HG02943 (cell line): ENCODE data around the gene MAGEB17.
"Not testable (repeated sequence)": the region's sequence is repeated elsewhere in the genome, so short reads cannot be mapped to it uniquely, and the experiment has no call there.

Source experiments
- ATAC-seq: cut with Tn5 transposase; IDR thresholded peaks from one replicate; pipeline ENCODE4 v1.9.1; 2021; ENCODE audit warnings: mild to moderate bottlenecking, low read depth, moderate library complexity; ENCODE audit not compliant: unreplicated experiment

Gene MAGEB17

DNA sequence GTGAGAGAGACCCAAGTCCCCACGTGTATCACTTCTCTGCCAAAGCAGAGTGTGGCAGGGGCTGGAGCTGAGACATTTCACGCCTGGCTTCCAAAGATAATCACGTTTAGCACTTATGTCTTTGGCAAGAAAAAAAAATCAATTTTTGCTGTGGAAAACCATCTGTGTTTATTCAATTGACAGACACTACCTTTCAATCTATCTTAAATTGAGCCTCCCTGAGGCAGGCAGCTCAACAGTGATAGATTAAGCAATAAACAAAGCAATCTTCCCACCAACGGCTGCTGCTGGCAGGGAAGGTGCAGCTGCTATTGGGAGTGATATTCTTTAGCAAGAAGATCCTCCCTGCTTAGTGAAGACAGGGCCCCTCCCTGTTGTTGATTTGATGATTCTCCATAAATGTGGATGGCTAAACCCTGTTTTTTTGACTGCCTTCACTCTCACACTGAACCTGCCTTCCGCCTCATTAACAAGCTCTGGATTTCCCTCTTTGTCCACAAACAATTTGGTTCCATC, 11.6 kb upstream of the MAGEB17 start:
- no peak for ATAC-seq

DNA sequence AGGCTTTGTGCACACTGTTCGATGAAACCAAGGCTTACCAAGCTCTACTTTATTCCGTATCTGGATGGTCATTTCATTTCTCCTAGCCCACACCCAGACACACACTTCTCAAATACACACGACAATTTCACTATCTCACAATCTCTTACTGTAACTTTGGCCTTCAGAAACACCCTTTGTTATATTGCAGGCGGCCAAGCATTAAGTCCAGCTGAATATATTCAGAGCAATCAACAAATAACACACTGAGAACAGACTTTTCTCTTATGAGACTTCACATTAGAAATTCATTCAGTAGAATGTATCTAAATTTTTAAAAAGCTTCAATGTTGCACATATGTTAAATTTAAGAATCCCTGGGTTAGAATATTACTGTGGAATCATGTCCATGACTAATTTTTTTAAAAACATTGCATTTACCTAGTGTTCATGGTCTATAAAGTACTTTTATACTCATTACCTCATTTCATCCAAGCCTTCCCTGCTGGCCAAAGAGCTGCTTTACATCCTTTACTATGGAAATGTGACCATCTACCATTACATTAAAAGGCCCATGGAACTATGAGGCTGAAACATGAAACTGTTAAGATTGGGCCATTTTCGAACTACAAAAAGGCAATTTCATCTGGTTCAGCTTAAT, 10.5 kb upstream of the MAGEB17 start:
- ATAC-seq: no peak

DNA sequence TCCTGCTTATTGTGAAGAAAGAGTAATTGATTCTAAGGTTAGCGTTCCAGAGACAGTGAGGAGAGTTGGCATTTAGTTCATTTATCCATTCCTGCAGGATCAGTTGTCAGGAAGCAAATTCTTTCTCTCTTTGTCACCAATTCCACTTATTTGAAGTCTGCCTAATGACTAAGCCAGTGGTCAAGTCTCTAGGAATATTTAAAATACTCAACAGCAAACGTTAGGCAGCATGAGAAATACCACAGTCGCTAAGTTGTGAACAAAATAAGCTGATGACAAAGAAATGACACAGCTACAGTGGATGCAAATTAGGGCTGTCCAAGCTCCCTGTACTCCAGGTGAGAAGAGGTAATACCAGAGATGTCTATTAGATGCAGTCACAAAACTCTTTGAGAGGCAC, 6.6 kb upstream of the MAGEB17 start:
- ATAC-seq: no peak

DNA sequence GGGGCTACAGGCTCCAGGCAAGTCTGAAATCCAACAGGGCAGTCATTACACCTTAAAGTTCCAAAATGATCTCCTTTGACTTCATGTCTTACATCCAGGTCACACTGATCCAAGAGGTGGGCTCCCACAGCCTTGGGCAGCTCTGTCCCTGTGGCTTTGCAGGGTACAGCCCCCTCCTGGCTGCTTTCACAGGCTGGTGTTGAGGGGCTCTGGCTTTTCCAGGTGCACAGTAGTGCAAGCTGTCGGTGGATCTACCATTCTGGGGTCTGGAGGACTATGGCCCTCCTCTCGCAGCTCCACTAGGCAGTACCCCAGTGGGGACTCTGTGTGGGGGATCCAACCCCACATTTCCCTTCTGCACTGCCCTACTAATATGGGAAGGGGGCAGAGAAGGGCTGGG, 6.1 kb upstream of the MAGEB17 start:
- not testable (repeated sequence) for ATAC-seq

DNA sequence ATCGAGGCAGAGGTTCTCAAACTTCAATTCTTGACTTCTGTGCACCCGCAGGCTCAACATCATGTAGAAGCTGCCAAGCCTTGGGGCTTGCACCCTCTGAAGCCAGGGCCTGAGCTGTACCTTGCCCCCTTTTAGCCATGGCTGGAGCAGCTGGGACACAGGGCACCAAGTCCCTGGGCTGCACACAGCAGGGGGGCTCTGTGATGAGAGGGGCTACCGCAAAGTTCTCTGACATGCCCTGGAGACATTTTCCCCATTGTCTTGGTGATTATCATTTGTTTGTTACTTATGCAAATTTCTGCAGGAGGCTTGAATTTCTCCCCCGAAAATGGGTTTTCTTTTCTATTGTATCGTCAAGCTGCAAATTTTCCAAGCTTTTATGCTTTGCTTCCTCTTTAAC, 4.9 kb upstream of the MAGEB17 start:
- ATAC-seq: no peak

DNA sequence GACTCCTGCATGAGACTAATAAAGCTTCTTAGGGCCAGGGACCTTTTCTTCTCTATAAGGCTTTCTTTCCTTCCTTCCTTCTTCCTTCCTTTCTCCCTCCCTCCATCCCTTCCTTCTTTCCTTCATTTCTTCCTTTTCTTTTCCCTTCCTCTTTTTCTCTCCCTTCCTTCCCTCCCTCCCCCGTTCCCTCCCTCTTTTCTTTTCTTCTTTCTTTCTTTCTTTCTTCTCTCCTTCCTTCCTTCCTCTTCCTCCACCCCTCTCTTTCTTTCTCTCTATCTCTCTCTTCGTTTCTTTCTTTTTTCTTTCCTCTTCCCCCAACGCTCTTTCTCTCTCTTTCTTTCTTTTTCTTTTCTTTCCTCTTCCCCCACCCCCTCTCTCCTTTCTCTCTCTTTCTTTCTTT, 2.5 kb upstream of the MAGEB17 start:
- no peak for ATAC-seq

DNA sequence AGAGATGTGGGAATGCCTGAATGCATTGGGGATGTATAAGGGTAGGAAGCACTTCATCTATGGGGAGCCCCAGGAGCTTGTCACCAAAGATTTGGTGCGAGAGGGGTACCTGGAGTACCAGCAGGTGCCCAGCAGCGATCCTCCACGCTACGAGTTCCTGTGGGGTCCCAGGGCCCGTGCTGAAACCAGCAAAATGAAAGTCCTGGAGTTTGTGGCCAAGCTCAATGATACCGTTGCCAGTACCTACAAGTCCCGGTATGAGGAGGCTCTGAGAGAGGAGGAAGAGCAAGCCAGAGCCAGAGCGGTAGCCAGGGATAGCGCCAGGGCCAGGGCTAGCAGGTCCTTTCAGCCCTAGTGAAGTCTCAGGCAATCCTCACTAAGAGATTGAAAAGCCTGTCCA, 3.8 kb downstream of the MAGEB17 start:
- ATAC-seq: no peak

DNA sequence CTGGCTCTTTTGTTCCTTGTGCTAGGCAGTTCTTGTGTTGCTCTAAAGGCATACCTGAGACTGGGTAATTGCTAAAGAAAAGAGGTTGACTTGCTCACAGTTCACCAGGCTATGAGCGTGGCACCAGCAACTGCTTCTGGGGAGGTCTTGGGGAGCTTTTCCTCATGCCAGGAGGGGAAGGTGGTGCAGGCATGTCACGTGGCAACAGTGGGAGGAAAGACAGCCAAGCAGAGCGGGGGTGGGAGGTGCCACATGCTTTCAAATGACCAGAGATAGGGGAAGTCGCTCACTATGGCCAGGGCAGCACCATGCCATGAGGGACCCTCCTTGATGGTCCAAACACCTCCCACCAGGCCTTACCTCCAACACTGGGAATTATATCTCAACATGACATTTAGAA, 4.7 kb downstream of the MAGEB17 start:
- ATAC-seq: no peak

DNA sequence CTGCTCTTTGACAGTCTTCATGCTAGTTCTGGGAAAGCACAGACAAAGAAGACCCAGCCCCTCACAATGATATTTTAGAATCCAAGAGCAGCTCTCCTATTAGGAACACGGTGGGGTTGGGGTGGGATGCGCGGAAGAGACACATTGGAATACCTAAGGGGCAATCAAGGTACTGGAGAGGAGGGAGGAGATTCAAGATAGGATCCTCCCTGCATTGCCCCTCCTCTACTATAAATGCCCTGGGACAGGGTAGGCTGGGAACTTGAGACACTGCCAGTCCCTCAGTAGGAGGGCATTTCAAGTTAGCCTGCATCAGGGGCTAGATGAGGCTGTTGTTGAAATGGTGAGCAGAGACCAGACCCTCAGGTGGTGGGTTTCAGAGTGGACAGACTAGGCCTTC, 5.1 kb downstream of the MAGEB17 start:
- no peak for ATAC-seq

DNA sequence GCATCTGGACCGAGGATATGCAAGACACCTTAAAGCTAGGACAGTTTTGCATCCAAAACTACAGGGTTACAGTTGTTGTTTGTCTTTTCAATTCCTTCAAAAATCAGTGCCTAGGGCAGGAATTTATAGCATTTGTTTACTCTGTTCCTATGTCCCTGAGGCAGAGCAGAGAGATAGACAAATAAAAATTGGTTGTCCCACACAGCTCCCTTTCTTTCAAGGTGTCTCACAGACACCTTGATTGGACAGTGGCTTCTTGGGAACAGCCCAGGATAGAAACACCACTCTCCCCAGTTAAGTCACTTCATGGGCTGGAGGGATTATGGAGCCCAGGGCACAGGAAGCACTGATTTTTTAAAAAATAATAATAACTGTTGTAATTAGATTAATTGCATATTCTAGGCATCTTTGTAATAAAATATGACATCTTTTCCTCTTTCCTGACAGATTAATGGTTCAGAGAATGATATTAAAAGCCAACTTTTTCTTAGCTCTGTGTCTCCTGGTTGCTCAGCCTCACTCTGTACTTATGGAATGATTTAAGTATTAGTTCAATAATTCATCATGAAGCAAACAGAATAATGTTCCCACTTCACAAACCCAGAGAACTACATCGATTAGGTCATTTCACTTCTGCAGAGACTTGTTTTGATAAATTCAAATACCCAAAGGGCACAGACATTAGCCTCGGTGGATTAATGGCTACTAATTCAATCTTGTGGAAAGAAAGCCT, 8.2 kb downstream of the MAGEB17 start:
- ATAC-seq: no peak

DNA sequence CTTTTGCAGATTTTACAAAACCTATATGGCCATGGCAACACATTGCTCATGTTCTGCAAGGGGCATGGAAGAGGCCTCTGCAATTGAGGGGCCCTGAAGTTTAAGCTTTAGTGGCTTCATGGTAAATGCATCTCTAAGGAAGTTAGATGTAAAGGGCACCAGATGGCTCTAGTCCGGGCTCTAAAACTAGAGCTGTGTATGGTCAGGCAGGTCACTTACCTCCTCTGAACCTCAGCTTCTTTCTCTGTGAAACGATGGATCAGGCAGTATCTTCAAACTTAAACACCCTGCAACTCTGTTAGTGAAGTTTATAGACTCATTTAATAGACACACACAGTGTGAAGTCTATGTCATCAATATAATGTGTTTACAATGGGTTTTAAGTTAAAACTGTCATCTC, 10.0 kb downstream of the MAGEB17 start:
- ATAC-seq: no peak

DNA sequence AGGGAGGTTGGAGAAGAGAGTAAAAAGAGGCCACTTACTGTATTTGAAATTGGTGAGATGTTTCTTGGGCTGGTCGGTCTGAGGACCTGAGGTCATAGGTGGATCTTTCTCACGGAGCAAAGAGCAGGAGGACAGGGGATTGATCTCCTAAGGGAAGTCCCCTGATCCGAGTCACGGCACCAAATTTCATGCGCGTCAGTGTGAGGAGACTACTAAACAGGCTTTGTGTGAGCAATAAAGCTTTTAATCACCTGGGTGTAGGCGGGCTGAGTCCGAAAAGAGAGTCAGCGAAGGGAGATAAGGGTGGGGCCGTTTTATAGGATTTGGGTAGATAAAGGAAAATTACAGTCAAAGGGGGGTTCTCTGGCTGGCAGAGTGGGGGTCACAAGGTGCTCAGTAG, 16.6 kb downstream of the MAGEB17 start:
- ATAC-seq: not testable (repeated sequence)

DNA sequence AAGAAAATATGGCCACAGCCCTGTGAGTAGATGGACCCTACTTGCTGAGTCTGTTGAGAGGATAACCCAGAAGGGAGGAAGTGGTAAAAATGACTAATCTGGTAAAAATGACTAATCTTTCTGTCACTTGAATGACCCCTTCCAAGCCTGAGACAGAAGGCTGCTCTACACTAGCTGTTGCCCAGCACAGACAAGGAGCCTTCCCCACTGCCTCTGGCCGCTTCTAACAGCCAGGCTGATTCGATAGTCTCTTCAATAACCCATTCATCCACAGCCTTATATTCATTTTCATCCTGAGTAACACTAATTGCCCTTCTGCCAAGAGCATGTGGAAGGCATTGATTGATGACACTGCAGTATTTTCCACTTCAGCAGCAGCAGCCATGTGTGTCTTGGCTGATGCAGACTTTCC, 18.4 kb downstream of the MAGEB17 start:
- ATAC-seq: peak; percentile 95

DNA sequence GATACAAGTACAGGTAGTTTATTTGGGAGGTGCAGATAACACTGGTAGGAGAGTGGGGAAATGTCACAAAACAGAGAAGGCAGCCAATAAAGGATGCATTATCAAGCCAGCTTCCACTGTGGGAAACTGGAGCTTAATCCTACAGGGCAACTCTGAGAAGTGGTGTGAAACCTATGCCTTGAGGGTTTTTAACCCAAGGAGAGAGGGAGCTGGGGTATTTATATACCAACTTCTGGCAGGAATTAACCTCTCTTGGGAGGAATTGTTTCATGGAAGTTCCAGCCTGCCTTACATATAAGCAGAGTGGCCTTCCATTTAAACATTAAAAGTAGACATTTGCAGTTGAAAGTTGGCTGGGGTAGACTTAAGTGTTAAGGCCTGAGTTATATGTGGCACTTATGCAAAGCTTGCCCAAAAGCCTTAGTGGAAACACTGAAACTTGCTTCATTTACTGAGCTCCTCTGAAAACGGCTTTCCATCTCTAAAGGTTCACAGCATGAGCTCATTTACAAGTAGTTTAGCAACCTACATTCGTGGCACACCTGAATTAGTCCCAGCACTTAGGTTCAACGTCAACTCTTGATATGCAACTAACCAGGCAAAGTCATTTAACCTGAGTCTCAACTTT, 19.2 kb downstream of the MAGEB17 start:
- ATAC-seq: no peak

DNA sequence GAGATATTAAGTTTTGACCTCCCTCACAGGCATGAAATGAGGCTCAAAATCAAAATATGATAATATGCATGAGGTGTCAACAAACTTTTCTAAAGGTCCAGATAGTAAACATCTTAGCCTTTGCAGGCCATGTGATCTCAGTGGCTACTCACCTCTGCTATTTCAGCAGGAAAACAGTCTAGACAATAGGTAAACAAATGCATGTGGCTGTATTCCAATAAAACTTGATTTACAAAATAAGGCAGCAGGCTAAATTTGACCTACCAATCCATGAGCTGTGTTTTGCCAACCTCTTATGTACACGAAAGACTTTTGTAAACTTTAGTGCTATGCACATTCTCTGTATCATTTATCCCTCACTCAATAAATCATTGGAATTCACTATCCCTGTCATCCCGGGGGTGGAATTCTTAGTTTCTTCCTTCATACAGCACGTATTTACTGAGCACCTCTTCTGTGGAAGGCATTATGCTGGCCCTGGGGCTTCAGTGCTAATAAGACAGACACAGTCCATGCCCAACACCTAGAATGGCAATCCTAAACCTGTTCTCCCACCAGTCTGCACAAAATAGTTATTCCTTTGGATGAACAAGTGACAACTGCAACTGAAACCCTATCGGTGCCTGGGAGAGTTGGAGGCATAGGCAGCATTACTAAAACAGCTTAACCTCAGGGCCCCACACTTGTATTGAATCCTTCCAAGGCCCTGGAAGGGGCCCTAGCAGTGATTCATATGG, 19.9 kb downstream of the MAGEB17 start:
- no peak for ATAC-seq

DNA sequence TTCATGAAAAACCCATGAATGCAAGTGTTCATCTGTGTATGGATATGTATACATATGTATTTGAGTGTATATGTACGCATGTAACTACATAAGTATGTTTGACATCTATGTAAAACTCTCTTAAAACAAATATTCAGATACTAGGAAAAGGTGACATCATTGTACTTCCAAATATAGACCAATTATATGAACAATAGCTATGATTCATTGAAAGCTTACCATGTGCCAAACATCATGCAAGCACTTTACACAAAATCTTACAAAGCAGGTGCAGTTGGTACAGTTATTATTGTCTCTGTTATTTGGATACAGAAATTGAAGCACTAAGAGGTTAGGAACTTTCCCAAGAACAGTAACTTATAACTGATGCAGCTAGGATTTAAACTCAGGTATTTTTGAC, 21.4 kb downstream of the MAGEB17 start:
- no peak for ATAC-seq

DNA sequence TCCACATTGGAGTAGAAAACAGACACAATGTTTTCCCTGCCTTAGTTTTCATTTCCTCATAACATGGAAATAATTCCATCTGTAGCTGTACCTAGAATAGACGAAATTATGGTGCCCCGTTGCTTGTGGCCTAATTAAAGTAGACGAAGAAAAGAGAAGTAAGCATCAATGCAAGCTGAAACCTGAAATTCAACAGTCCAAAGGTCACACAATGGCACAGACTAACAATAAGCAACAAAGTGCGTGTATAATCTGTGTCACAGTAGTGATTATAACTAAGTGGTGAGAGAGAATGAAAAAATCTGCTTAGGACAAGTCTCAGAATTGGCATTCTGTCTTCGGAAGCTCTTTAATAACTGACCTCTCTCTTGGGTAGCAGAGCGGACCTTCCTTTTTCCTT, 24.3 kb downstream of the MAGEB17 start:
- no peak for ATAC-seq

DNA sequence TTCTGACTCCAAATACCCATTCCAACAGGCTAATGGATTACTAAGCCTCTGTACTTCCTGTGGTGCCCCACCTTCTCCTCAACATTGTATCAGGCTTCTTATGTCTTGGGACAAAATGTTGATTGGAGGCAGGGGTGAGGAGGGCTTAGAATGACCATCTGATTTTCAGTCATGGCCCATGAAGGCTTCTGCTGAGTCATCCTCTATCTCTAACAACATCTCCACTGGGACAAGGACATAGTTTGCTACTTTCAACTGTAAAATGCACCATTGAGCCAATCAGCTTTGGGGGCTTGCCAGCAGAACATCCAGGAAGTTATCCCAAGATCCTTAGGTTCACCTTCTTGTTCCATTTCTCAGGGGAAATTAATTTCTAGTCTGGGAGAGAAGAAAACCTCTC, 29.5 kb downstream of the MAGEB17 start:
- no peak for ATAC-seq

DNA sequence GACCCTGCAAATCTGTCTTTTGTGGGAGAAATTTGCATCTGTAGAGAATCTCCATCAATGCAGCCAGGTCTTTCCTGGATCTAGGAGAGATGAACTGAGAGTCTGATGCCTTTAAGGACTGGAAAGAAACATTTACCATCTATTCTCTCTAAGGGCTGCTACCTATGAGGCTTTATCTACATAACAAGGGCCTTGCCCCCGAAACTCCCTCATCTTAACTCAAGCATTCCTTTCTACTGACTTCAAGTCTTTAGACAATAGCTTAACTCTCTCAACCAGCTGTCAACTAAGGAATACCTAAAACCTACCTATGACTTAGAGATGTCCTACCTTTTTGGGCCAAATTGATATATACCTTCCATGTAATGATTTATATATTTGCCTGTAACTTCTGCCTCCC, 32.1 kb downstream of the MAGEB17 start:
- no peak for ATAC-seq

DNA sequence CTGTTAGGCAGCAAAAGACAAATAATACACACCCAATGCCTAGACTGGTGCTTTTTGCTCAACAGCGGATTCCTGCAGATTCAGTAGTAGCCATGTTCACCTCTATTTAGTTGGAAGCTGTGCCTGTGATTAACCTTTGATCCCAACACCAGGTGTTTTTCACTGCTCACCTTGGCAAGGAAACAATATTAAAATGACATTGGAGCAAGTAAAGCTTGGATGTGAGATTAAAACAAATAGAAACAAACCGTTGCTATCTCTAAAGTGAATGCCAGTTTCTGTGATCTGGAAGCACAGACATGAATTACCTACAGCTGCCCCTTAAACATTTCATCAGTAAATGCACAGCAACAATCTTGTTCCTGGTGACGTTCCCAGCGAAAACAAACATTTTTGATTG, 35.7 kb downstream of the MAGEB17 start:
- ATAC-seq: no peak

DNA sequence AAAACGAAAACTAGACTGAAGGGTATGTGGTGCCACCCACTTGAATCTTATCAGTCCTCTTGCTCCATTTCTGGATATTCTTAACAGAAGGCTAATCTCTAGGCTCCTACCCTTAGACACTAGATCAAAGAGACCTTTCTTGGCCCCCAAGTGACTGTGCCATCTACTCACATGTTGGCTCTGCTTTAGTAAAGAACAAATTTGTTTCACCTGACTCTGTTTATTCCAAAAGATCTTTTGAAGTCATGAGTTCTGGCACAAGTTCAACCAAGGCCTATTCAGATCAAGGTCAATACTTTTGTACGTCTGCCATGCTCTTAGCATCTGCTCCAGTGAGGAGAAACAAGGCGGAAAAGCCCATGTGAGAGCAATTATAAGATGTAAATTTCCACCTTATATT, 37.3 kb downstream of the MAGEB17 start:
- no peak for ATAC-seq
